Endothelial cell (in vitro differentiated cells): ENCODE data around the gene SMIM43. TPM values are rescaled to one million over a fixed set of nuclear protein-coding genes. Genes with fewer than 3 reads are reported as not detected.
A peak's percentile ranks its signal among the peaks of the same experiment; 100 is the strongest.

Experiments
- DNase-seq: peaks from one replicate; pipeline ENCODE4 v3.0.0; 2021; ENCODE audit warnings: low spot score
- H3K27ac Mint-ChIP-seq: one replicate; pipeline ENCODE4 v1.8.0; 2021; ENCODE audit warnings: mixed read lengths, inconsistent platforms; ENCODE audit not compliant: unreplicated experiment
- H3K27me3 Mint-ChIP-seq: one replicate; pipeline ENCODE4 v1.8.0; 2021; ENCODE audit warnings: mild to moderate bottlenecking, moderate library complexity, mixed read lengths, inconsistent platforms; ENCODE audit not compliant: unreplicated experiment
- H3K36me3 Mint-ChIP-seq: one replicate; pipeline ENCODE4 v1.8.0; 2021; ENCODE audit warnings: mild to moderate bottlenecking, low read depth, mixed read lengths, inconsistent platforms; ENCODE audit not compliant: unreplicated experiment
- H3K4me1 Mint-ChIP-seq: one replicate; pipeline ENCODE4 v1.8.0; 2021; ENCODE audit warnings: mild to moderate bottlenecking, mixed read lengths, inconsistent platforms; ENCODE audit not compliant: unreplicated experiment
- H3K4me3 Mint-ChIP-seq: one replicate; pipeline ENCODE4 v1.8.0; 2021; ENCODE audit warnings: mild to moderate bottlenecking, mixed read lengths, inconsistent platforms; ENCODE audit not compliant: unreplicated experiment
- H3K9me3 Mint-ChIP-seq: one replicate; pipeline ENCODE4 v1.8.0; 2021; ENCODE audit warnings: mixed read lengths, inconsistent platforms; ENCODE audit not compliant: unreplicated experiment
- total RNA-seq: library from RNA; stranded (reverse); fragmentation: NEBNext Ultra II Directional; extraction: Animal tissue kit (Norgen Biotek cat#: 25700); gene quantifications from one replicate; pipeline ENCODE4 v1.2.1, GENCODE V29; 2021; ENCODE audit not compliant: unreplicated experiment
- TF ChIP-seq, protein P1 (sequence below): fragments of 200-600 bp; sonication (generic); IDR thresholded peaks from one replicate; pipeline ENCODE4 v1.5.0; 2021; ENCODE audit warnings: antibody characterized with exemption; ENCODE audit not compliant: unreplicated experiment

SMIM43 gene
- total RNA-seq, 1 donor from 2014 or later: 19.8 TPM

DNA sequence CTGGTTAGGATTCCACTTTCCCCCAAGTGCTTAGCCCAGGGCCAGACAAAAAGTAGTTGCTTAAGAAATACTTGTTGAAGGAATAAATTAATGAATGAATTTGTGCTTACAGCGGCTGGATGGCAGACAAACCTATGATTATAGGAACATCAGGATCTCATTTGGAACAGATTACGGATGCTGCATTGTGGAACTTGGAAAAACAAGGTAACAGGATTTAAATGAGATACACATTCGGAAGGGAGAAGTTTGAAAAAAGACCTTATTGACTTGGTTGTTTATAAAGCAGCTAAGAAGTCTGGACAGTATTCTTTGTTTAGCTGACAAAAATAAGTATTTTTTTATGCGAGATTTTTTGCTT lies 36.7 kb upstream of the SMIM43 start:
- TF ChIP-seq, protein P1, sequence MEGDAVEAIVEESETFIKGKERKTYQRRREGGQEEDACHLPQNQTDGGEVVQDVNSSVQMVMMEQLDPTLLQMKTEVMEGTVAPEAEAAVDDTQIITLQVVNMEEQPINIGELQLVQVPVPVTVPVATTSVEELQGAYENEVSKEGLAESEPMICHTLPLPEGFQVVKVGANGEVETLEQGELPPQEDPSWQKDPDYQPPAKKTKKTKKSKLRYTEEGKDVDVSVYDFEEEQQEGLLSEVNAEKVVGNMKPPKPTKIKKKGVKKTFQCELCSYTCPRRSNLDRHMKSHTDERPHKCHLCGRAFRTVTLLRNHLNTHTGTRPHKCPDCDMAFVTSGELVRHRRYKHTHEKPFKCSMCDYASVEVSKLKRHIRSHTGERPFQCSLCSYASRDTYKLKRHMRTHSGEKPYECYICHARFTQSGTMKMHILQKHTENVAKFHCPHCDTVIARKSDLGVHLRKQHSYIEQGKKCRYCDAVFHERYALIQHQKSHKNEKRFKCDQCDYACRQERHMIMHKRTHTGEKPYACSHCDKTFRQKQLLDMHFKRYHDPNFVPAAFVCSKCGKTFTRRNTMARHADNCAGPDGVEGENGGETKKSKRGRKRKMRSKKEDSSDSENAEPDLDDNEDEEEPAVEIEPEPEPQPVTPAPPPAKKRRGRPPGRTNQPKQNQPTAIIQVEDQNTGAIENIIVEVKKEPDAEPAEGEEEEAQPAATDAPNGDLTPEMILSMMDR: no peak
- Mint-ChIP-seq H3K4me3 (peak overlapping the region; percentile 94), H3K27ac (peak overlapping the region; percentile 97), H3K9me3 (no peaks in the 10 kb centered on the region), H3K4me1 (peaks cover 15% of the 10 kb centered on the region), H3K36me3 (peaks cover 5% of the 10 kb centered on the region), H3K27me3 (peaks cover 2% of the 10 kb centered on the region)
- DNase-seq: no peak

DNA sequence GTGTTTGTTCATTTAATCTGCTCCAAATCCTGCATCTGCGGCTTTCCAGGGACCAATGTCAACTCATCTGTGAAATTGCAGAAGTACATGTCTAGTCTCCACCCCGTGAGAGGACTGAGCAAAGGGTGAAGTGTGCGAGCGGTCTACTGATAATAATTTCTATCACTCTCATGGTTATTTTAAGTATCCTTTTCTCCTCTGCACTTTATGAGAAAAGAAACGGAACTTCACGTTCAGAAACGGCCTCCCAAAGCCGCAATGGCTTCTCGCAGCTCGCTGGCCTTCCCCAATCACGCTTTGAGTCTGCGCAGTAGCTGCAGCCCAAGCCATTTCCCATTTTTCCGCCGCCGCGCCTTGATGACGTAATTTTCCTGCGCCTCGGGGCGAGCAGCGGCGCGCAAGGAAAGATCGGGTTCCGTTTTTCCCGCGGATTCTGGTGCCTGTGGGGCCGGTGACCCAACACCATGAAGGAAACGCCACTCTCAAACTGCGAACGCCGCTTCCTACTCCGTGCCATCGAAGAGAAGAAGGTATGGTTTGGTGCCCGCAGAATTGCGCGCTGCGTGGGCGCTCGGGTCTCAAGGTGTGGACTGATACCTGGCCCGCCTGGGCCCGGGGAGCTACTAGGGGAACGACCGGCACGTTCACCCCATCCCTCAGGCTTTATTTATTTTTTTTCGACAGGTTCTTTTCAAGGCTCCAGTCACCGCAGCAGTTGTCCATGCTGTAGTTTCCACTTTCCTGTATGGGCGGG lies 36.2 kb upstream of the SMIM43 start, which contains the start of gene EXOSC9:
TSS of gene EXOSC9 (plus strand) at position 363 of the 754 bp plus-strand sequence. CDS start at position 465, 102 bp downstream.
- H3K27me3 Mint-ChIP-seq: peaks cover 2% of the 10 kb centered on the region
- DNase-seq: peak; percentile 98
- H3K4me1 Mint-ChIP-seq: peaks cover 15% of the 10 kb centered on the region
- TF ChIP-seq, protein P1: no peak
- no peaks in the 10 kb centered on the region for H3K9me3 Mint-ChIP-seq
- no peaks in the 10 kb centered on the region for H3K36me3 Mint-ChIP-seq
- H3K4me3 Mint-ChIP-seq: peak within 1 kb of the TSS; percentile 94
- H3K27ac Mint-ChIP-seq: peak within 1 kb of the TSS; percentile 97

- Mint-ChIP-seq H3K9me3 (no peaks in the 10 kb centered on the region), H3K4me3 (peak overlapping the region; percentile 94), H3K27me3 (peaks cover 2% of the 10 kb centered on the region), H3K4me1 (peaks cover 15% of the 10 kb centered on the region), H3K27ac (peak overlapping the region; percentile 97), H3K36me3 (no peaks in the 10 kb centered on the region)
- TF ChIP-seq, protein P1: no peak
- DNase-seq: no peak
Measured at GRCh38 chr4:121800638-121800960, 35.6 kb upstream of the SMIM43 start.

DNA sequence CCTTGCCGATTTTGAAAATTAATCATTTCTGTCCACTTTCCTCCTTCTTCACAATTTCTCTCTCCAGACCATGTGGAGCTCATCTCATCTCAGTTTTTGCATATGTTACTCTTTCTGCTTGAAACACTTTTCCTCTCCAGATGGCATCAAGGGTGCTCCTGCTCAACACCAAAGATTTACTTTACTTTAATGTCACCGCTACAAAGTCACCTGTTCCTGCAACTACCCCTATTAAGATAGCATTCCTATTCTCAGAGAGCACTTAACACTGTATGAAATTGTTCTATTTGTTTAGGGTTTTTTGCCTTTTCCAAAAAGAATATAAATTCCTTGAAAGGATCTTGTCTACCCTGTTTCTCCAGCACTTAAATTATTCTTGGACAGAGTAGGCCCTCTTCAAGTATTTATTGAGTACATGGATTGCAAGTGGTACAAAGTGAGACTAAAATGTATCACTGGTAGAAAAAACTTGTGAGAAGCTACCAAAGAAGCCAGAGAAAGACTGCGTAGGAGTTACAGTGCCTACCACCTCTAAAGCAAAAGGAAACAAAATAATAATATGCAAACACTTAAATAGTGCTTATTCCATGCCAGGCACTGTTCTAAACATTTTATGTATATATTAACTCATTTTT lies 35.0 kb upstream of the SMIM43 start:
- TF ChIP-seq, protein P1: no peak
- DNase-seq: no peak
- Mint-ChIP-seq H3K36me3 (no peaks in the 10 kb centered on the region), H3K27ac (no peak overlapping the region), H3K27me3 (peaks cover 2% of the 10 kb centered on the region), H3K4me3 (no peak overlapping the region), H3K9me3 (no peaks in the 10 kb centered on the region), H3K4me1 (peaks cover 15% of the 10 kb centered on the region)

GRCh38 chr4:121799208-121799823 lies 34.4 kb upstream of the SMIM43 start:
- Mint-ChIP-seq H3K27me3 (peaks cover 5% of the 10 kb centered on the region), H3K4me3 (no peak overlapping the region), H3K36me3 (no peaks in the 10 kb centered on the region), H3K4me1 (peaks cover 15% of the 10 kb centered on the region), H3K9me3 (no peaks in the 10 kb centered on the region), H3K27ac (no peak overlapping the region)
- DNase-seq: no peak
- TF ChIP-seq, protein P1: no peak
